ENCODE measurements around the gene KCNMB1. TPM values are rescaled to one million over a fixed set of nuclear protein-coding genes. Genes with fewer than 3 reads are reported as not detected.

KCNMB1 gene
- total RNA-seq, 1 donor from 2014 or later: 1.3 TPM

DNA sequence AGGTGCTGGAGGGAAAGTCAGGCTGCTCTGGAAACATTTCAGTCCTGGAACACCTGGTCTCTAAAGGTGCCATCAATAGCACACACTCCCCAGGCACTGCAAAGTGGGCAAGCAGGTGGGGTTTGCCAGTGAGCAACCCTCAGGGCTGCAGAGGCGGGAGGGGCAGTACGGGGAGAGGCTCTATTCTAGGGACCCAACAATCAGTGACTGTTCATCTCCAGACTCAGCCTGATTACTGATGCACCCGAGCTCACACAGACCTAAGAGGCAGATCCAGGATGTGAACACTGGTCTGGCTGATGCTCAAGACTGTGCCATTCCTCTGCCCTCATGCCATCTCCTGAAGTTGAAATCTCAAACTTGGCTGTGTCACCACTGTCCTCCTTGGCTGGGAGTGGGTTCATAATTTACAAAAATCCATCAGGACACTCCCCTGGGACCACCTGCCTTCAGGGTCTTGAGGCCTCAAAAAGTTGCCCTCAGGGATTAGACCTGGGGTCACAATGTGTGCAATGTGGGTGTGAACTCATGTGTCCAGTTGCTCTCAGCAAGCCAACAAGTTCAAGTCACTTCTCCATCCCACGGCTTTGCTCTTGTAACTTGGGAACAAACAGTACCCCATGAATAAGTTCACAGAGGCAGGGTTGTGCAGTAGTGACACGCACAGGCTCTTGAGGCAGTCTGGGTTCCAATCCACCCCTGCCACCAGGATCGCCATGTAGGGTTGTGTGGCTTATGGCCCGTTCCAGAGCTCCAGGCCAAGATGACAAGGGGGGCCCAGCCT, 19.9 kb upstream of the KCNMB1 start:
- no peaks in the 10 kb centered on the region for H3K36me3 ChIP-seq
- intact Hi-C loops (cut with micrococcal nuclease): no loop called here
- H3K27ac ChIP-seq (replicated peaks): no peak overlapping the region
- H3K9me3 ChIP-seq (replicated peaks): no peaks in the 10 kb centered on the region
- H3K27me3 ChIP-seq (ENCODE audit: low read depth): no peaks in the 10 kb centered on the region
- TF ChIP-seq, protein P1, sequence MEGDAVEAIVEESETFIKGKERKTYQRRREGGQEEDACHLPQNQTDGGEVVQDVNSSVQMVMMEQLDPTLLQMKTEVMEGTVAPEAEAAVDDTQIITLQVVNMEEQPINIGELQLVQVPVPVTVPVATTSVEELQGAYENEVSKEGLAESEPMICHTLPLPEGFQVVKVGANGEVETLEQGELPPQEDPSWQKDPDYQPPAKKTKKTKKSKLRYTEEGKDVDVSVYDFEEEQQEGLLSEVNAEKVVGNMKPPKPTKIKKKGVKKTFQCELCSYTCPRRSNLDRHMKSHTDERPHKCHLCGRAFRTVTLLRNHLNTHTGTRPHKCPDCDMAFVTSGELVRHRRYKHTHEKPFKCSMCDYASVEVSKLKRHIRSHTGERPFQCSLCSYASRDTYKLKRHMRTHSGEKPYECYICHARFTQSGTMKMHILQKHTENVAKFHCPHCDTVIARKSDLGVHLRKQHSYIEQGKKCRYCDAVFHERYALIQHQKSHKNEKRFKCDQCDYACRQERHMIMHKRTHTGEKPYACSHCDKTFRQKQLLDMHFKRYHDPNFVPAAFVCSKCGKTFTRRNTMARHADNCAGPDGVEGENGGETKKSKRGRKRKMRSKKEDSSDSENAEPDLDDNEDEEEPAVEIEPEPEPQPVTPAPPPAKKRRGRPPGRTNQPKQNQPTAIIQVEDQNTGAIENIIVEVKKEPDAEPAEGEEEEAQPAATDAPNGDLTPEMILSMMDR (IDR thresholded peaks at IDR 0.05; ENCODE audit: borderline replicate concordance): no peak
- H3K4me1 ChIP-seq: no peaks in the 10 kb centered on the region
- H3K4me3 ChIP-seq: no peak overlapping the region
- no peak for DNase-seq

DNA sequence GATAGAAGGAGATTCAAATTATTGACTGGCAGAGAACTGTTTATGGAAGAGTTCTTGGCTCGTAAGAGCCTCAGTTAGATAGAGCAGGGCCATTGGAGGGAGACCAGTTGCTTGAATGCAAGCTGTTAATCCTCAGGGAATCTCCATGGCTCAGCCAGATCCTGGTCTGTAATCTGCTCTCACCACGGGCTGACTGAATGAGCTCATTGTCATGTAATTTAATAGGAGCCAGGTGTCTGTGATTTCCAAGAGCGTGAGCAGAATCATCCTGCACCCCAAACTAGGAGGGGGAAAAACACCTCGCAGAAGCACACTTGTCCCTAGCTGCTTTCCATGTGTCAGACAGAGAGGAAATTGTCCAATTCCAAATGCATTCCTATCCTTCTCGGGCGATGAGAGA, 19.1 kb upstream of the KCNMB1 start:
- Histone ChIP-seq H3K9me3 (replicated peaks) (no peaks in the 10 kb centered on the region), H3K36me3 (no peaks in the 10 kb centered on the region), H3K27me3 (ENCODE audit: low read depth) (no peaks in the 10 kb centered on the region), H3K4me3 (no peak overlapping the region), H3K4me1 (no peaks in the 10 kb centered on the region), H3K27ac (replicated peaks) (no peak overlapping the region)
- no peak for DNase-seq
- TF ChIP-seq, protein P1 (IDR thresholded peaks at IDR 0.05; ENCODE audit: borderline replicate concordance): no peak
- intact Hi-C loops (cut with micrococcal nuclease): no loop called here

DNA sequence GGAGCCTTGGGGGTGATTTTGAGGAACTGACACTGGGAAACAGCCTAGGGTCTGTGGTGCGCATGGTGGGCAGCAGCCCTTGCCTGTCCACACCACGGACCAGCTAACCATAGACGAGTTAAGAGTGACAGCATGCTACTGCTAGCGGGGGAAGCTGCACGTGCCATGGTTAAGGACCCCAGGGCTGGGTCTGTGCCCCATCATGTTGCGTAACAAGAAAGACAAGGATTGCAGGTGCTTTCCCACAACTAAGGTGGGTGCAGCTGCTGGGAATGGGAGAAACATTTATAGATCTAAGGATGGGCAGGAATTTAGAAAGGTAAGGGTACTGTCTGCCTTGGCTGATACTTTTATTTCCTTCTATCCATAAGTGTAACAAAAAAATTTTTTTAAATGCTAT, 17.9 kb upstream of the KCNMB1 start:
- no peaks in the 10 kb centered on the region for H3K27me3 ChIP-seq (ENCODE audit: low read depth)

DNA sequence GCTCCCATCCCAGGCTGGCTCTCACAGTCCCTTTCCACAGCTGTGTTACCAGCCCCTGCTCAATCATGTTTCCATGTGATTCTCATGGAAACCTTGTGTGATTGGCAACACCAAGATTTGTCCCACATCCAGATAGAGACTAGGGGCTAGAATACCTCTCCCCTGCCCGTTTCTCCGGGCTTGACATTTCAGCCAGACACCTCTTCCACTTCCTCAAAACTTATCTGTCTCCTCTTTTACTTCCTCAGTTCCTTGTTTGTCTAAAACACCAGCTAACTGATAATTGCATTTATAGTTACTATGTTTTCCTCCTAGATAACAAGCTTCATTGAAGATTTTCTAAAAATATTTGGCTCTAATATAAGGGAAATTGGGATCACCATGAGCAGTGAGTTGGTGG, 16.6 kb upstream of the KCNMB1 start:
- no peak overlapping the region for H3K27ac ChIP-seq (replicated peaks)
- no peaks in the 10 kb centered on the region for H3K4me1 ChIP-seq
- intact Hi-C loops (cut with micrococcal nuclease): no loop called here
- TF ChIP-seq, protein P1 (IDR thresholded peaks at IDR 0.05; ENCODE audit: borderline replicate concordance): no peak
- peaks cover 5% of the 10 kb centered on the region for H3K9me3 ChIP-seq (replicated peaks)
- no peak for DNase-seq
- H3K27me3 ChIP-seq (ENCODE audit: low read depth): no peaks in the 10 kb centered on the region
- no peak overlapping the region for H3K4me3 ChIP-seq
- no peaks in the 10 kb centered on the region for H3K36me3 ChIP-seq

More for the DNA sequence above, 17.9 kb upstream of the KCNMB1 start:
- H3K27ac ChIP-seq (replicated peaks): no peak overlapping the region
- DNase-seq: no peak
- TF ChIP-seq, protein P1 (IDR thresholded peaks at IDR 0.05; ENCODE audit: borderline replicate concordance): no peak
- no peak overlapping the region for H3K4me3 ChIP-seq
- intact Hi-C loops (cut with micrococcal nuclease): no loop called here
- H3K9me3 ChIP-seq (replicated peaks): peaks cover under 1% of the 10 kb centered on the region
- H3K36me3 ChIP-seq: no peaks in the 10 kb centered on the region
- no peaks in the 10 kb centered on the region for H3K4me1 ChIP-seq

DNA sequence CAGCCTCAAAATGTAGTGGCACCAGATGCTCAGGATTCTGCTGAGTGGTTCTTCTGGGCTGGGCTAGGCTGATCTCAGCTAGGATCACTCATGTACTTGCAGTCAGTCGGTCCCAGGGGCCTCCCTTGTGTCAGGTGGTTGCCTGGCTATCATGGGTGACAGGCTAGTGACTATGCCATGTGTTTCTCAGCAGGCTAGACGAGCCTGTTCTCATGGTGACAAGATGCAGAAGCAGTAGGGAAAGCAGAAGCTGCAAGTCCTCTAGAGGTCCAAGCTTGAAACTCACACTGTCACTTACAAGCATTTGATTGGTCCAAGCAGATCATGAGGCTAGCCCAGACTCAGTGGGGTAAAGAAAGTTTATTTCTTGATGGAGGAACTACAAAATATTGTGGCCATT, 15.2 kb upstream of the KCNMB1 start:
- Histone ChIP-seq H3K36me3 (no peaks in the 10 kb centered on the region), H3K4me1 (no peaks in the 10 kb centered on the region), H3K9me3 (replicated peaks) (peaks cover 5% of the 10 kb centered on the region), H3K27ac (replicated peaks) (no peak overlapping the region), H3K4me3 (no peak overlapping the region), H3K27me3 (ENCODE audit: low read depth) (no peaks in the 10 kb centered on the region)
- DNase-seq: no peak
- TF ChIP-seq, protein P1 (IDR thresholded peaks at IDR 0.05; ENCODE audit: borderline replicate concordance): no peak
- intact Hi-C loops (cut with micrococcal nuclease): no loop called here
